Fibroblast of pulmonary artery (primary cell): ENCODE data around the gene HNRNPF.

Experiments used
- DNase-seq: peaks from one replicate; pipeline ENCODE4 v3.0.0-alpha.2; 2010; ENCODE audit warnings: low read depth
- H3K4me3 ChIP-seq: replicated peaks from 2 replicates; pipeline ENCODE4 v1.5.1; 2011; ENCODE audit warnings: low read depth, mild to moderate bottlenecking, control low read depth, low read length, moderate library complexity
- CTCF ChIP-seq: IDR thresholded peaks from 2 replicates; pipeline ENCODE4 v1.5.1; 2011; ENCODE audit warnings: mild to moderate bottlenecking, control low read depth, low read length, inconsistent platforms; ENCODE audit errors: missing control alignments

Gene HNRNPF

GRCh38 chr10:43417950-43418768, 9.2 kb upstream of the HNRNPF start:
- DNase-seq: no peak
- no peak for TF ChIP-seq CTCF
- H3K4me3 ChIP-seq: no peak overlapping the region

- no peak overlapping the region for H3K4me3 ChIP-seq
- no peak for DNase-seq
- TF ChIP-seq CTCF: no peak
Measured at GRCh38 chr10:43415544-43415943, 6.6 kb upstream of the HNRNPF start.

- no peak for DNase-seq
- TF ChIP-seq CTCF: no peak
Measured at GRCh38 chr10:43411536-43411935, 2.5 kb upstream of the HNRNPF start.

GRCh38 chr10:43410345-43410744, 1.4 kb upstream of the HNRNPF start:
- no peak for TF ChIP-seq CTCF
- DNase-seq: no peak
- H3K4me3 ChIP-seq: no peak overlapping the region

More at GRCh38 chr10:43411536-43411935, 2.5 kb upstream of the HNRNPF start:
- H3K4me3 ChIP-seq: no peak overlapping the region

GRCh38 chr10:43409385-43410109, 561 bp upstream of the HNRNPF start:
- peak overlapping the region; percentile 68 for H3K4me3 ChIP-seq
- DNase-seq: no peak
- no peak for TF ChIP-seq CTCF

GRCh38 chr10:43408331-43408709, 666 bp downstream of the HNRNPF start:
- H3K4me3 ChIP-seq: peak overlapping the region; percentile 86
- TF ChIP-seq CTCF: no peak
- DNase-seq: no peak
